Epithelial cell of proximal tubule (primary cell): Measurements from ENCODE around the gene GPR183. TPM values are rescaled to one million over a fixed set of nuclear protein-coding genes. Genes with fewer than 3 reads are reported as not detected.

Source experiments
- DNase-seq: peaks from one replicate; pipeline ENCODE4 v3.0.0-alpha.2; 2011; ENCODE audit warnings: low read depth
- H3K4me3 ChIP-seq: 2 replicates; pipeline ENCODE4 v1.5.1; 2011; ENCODE audit warnings: low read depth, mild to moderate bottlenecking, low read length
- CTCF ChIP-seq: conservative IDR thresholded peaks from 2 replicates; pipeline ENCODE4 v1.5.1; 2012; ENCODE audit warnings: low read depth, mild to moderate bottlenecking, low read length
- total RNA-seq: library from RNA; depleted of rRNA; stranded (reverse); fragments of >200 nt; gene quantifications from 2 replicates; pipeline ENCODE4 v1.2.3, GENCODE V29; 2015

GPR183 gene
- total RNA-seq, 1 donor from 2014 or later, result 0.17 TPM

- peak; percentile 72 for DNase-seq
- no peak for TF ChIP-seq CTCF
- H3K4me3 ChIP-seq, result no peak overlapping the region
Observed at GRCh38 chr13:99307648-99308339, 595 bp upstream of the GPR183 start.

- DNase-seq, result no peak
- no peak overlapping the region for H3K4me3 ChIP-seq
- no peak for TF ChIP-seq CTCF
Observed at GRCh38 chr13:99305566-99305965, 1.6 kb downstream of the GPR183 start.

- TF ChIP-seq CTCF, result no peak
- no peak overlapping the region for H3K4me3 ChIP-seq
- no peak for DNase-seq
Observed at GRCh38 chr13:99305158-99305557, 2.0 kb downstream of the GPR183 start.

- TF ChIP-seq CTCF, result no peak
- no peak for DNase-seq
- H3K4me3 ChIP-seq, result no peak overlapping the region
Observed at GRCh38 chr13:99304541-99304940, 2.7 kb downstream of the GPR183 start.

- H3K4me3 ChIP-seq, result no peak overlapping the region
- TF ChIP-seq CTCF, result no peak
- DNase-seq, result no peak
Observed at GRCh38 chr13:99303863-99304521, 3.2 kb downstream of the GPR183 start.

GRCh38 chr13:99302637-99303505, 4.3 kb downstream of the GPR183 start:
- no peak for DNase-seq
- H3K4me3 ChIP-seq, result no peak overlapping the region

More at GRCh38 chr13:99302637-99303505, 4.3 kb downstream of the GPR183 start:
- no peak for TF ChIP-seq CTCF
